Kidney epithelial cell (primary cell): ENCODE data around the gene LRRFIP1. TPM values are rescaled to one million over a fixed set of nuclear protein-coding genes. Genes with fewer than 3 reads are reported as not detected.

Experiments
- DNase-seq: peaks from one replicate; pipeline ENCODE4 v3.0.0-alpha.2; 2010; ENCODE audit warnings: low read depth
- H3K27me3 ChIP-seq: 2 replicates; pipeline ENCODE4 v1.6.0; 2011; ENCODE audit warnings: low read length; ENCODE audit not compliant: control insufficient read depth, insufficient read depth
- H3K36me3 ChIP-seq: 2 replicates; pipeline ENCODE4 v1.5.1; 2011; ENCODE audit warnings: low read length; ENCODE audit not compliant: control insufficient read depth, insufficient read depth
- H3K4me3 ChIP-seq: 2 replicates; pipeline ENCODE4 v1.5.1; 2011; ENCODE audit warnings: low read depth, mild to moderate bottlenecking, control low read depth, low read length
- total RNA-seq: library from RNA; depleted of rRNA; stranded (reverse); fragments of >200 nt; gene quantifications from 2 replicates; pipeline ENCODE4 v1.2.3, GENCODE V29; 2015
- TF ChIP-seq, protein P1 (sequence below): IDR thresholded peaks from 2 replicates; pipeline ENCODE4 v1.5.1; 2011; ENCODE audit warnings: mild to moderate bottlenecking, moderate library complexity, low read length, control low read depth, inconsistent platforms; ENCODE audit not compliant: insufficient read depth, poor library complexity, severe bottlenecking

The LRRFIP1 gene
- total RNA-seq, 1 donor from 2014 or later: 97.5 TPM

DNA sequence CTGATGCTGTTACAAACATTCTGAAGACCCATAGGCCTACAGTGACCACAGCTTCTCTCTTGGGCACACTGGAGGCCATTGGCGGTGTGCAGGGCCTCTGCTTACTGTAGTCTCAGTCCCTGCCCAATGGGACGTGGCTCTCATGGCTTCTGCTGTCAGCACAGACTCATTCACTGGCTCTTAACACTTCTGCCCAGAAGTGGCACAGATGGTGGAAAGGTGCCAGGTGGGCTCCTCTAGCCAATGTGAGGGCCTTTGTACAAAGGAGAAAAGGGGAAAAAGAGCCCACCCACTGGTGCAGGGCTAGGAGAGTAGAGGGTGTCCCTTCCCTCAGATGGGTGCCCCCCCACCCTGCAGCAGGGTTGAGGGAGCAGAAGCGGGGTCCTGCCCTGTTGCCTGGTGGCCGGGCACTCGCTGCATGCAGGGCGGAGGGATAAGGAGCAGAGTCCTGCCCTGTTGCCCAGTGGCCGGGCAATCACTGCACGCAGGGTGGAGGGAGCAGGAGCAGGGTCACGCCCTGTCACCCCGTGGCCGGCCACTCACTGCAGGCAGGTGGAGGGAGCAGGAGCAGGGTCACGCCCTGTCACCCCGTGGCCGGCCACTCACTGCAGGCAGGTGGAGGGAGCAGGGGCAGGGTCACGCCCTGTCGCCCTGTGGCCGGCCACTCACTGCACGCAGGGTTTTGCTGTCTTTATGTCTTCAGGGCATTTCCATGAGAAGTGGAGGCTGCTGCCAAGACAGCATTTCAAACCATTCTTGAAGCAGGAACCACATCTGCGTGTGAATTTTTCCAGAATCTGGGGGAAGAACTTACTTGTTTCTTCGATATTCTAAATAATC, 20.0 kb downstream of the LRRFIP1 start:
- Histone ChIP-seq H3K4me3 (no peak overlapping the region), H3K36me3 (peaks cover 1% of the 10 kb centered on the region), H3K27me3 (no peaks in the 10 kb centered on the region)
- TF ChIP-seq, protein P1, sequence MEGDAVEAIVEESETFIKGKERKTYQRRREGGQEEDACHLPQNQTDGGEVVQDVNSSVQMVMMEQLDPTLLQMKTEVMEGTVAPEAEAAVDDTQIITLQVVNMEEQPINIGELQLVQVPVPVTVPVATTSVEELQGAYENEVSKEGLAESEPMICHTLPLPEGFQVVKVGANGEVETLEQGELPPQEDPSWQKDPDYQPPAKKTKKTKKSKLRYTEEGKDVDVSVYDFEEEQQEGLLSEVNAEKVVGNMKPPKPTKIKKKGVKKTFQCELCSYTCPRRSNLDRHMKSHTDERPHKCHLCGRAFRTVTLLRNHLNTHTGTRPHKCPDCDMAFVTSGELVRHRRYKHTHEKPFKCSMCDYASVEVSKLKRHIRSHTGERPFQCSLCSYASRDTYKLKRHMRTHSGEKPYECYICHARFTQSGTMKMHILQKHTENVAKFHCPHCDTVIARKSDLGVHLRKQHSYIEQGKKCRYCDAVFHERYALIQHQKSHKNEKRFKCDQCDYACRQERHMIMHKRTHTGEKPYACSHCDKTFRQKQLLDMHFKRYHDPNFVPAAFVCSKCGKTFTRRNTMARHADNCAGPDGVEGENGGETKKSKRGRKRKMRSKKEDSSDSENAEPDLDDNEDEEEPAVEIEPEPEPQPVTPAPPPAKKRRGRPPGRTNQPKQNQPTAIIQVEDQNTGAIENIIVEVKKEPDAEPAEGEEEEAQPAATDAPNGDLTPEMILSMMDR: no peak
- no peak for DNase-seq

DNA sequence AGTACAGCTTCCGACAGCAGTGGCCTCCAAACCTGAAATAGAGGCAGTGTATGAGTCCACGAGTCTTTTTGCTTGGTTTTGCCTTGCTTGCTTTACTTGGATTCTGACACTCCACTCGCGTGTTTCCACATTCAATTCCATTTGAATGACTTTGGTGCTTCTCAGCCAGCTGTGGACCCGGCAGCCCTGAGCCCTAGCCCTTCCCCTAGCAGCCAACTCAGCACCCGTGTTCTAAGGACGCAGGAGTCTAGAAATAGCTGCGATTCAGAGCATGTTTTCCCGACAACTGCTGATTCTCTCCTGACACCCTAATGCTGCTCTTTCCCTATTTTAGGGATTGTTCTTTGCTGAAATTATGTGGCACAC, 20.6 kb downstream of the LRRFIP1 start:
- TF ChIP-seq, protein P1: no peak

DNA sequence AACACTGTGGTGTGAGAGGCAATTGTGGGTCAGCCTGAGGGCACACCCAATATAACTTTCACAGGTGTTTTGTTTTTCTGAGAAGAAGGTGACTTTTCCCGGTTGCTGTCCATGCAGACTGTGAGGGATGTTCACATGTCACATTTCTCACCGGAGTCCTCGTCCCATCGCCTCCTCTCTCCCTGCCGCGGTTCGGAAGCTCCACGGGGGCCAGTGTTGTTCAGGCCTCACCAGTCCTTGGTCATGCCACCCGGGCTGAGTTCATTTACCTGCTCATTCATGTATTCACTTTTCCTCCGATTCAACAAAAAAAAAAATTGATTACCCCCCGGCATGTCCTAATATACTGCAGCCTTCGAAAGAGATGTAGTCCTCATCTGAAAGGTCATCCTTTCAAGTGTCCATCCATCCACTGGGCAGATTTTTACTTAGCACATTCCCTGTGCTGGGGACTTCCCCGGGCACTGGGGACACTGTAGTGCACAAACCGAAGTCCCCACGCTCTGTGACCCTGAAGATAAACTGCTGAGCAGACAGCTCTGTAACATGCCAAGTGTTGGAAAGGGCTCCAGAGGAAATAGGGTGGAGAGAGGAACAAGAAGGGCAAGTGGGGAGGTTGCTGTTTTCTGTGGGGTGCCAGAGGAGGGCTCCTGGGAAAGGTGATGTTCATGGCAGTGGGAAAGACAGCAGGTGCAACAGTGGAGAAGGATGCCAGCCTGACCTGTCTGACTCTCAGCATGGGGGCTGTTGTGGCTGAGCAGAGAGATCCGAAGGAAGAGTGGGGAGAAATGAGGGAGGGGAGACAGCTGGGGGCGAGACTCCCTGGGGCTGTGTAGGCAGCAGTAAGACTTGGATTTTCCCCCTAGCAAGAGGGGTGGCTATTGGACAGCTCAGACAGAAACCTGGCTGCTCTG, 22.4 kb downstream of the LRRFIP1 start:
- no peak overlapping the region for H3K4me3 ChIP-seq

More for the DNA sequence above, 20.6 kb downstream of the LRRFIP1 start:
- Histone ChIP-seq H3K36me3 (peaks cover 1% of the 10 kb centered on the region), H3K4me3 (no peak overlapping the region), H3K27me3 (no peaks in the 10 kb centered on the region)
- no peak for DNase-seq

DNA sequence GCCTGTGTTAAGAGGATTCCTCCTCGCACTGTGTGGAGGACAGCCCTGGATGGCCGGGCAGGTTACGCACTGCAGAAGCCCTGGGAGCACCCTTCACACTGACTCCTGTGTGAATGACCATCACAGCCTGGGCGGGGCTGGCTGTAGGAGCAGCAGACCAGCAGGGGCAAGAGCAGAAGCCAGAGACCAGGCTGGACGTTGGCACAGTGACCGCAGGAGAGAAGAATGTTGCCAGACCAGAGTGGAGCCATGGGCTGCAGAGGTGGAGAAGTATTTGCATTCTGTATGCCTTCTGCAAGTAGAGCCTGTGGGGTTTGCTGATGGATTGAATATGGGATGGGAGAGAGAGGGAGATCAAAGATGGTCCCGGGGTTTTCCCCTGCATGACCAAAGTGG, 23.1 kb downstream of the LRRFIP1 start:
- Histone ChIP-seq H3K27me3 (no peaks in the 10 kb centered on the region), H3K36me3 (peaks cover 1% of the 10 kb centered on the region), H3K4me3 (no peak overlapping the region)
- DNase-seq: no peak
- TF ChIP-seq, protein P1: no peak

More for the DNA sequence above, 22.4 kb downstream of the LRRFIP1 start:
- Histone ChIP-seq H3K27me3 (no peaks in the 10 kb centered on the region), H3K36me3 (peaks cover 1% of the 10 kb centered on the region)
- TF ChIP-seq, protein P1: no peak
- no peak for DNase-seq

DNA sequence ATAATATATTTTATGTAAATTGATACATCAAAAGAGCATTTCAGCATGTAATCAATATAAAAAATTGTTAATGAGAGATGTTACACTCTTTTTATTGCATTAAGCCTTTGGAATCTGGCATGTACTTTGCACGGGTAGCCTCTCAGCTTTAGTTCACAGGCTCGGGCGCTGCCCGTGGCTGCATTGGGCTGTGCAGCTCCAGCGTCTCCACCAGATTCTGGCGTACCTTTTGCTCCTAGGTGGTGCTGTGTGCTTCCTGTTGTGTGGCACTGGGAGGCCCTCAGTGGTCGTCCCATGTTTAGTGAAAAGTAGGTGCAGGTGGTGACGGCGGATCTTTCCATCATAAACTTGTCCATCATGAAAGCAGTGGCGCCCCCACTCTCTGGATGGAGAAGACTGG, 24.4 kb downstream of the LRRFIP1 start:
- H3K4me3 ChIP-seq: no peak overlapping the region
- TF ChIP-seq, protein P1: no peak
- H3K36me3 ChIP-seq: peaks cover 1% of the 10 kb centered on the region
- DNase-seq: no peak
- H3K27me3 ChIP-seq: no peaks in the 10 kb centered on the region
